Spleen (tissue), 7 donors: ENCODE data around the gene KHDRBS1.

Experiments
- POLR2AphosphoS5 ChIP-seq, 3 donors: sonication (generic); formaldehyde crosslinking; IDR thresholded peaks; one replicate each; pipeline ENCODE4 v1.5.1; 2017; ENCODE audit warnings: antibody characterized with exemption in 3 of 3
- TF ChIP-seq, protein P1 (sequence below), 11 experiments: fragments of 200-600 bp in 7 of 11; fragments of 450-650 bp in 4 of 11; sonication (generic) in 4 of 11; IDR thresholded peaks in 8 of 11; conservative IDR thresholded peaks in 3 of 11; 1 replicate in 7 of 11; 2 replicates in 4 of 11; pipeline versions ENCODE4 v1.4.0 to v1.8.0; 2016 to 2021; ENCODE audit warnings: antibody characterized with exemption in 11 of 11, inconsistent platforms in 4 of 11, mild to moderate bottlenecking in 1 of 11
- donor health status: DM: no; HTN: no; CAD: no; lungs with moderate emphysema.
- donor health status: DM: no; HTN: no; CAD: no.
- donor health status: DM: no; HTN: no; CAD: no.

- TF ChIP-seq, protein P1, sequence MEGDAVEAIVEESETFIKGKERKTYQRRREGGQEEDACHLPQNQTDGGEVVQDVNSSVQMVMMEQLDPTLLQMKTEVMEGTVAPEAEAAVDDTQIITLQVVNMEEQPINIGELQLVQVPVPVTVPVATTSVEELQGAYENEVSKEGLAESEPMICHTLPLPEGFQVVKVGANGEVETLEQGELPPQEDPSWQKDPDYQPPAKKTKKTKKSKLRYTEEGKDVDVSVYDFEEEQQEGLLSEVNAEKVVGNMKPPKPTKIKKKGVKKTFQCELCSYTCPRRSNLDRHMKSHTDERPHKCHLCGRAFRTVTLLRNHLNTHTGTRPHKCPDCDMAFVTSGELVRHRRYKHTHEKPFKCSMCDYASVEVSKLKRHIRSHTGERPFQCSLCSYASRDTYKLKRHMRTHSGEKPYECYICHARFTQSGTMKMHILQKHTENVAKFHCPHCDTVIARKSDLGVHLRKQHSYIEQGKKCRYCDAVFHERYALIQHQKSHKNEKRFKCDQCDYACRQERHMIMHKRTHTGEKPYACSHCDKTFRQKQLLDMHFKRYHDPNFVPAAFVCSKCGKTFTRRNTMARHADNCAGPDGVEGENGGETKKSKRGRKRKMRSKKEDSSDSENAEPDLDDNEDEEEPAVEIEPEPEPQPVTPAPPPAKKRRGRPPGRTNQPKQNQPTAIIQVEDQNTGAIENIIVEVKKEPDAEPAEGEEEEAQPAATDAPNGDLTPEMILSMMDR (IDR thresholded peaks at IDR 0.05 in 8 of 11, conservative IDR thresholded peaks at IDR 0.05 in 3 of 11) = no peak
- no peak for TF ChIP-seq POLR2AphosphoS5 (IDR thresholded peaks at IDR 0.05)
Measured at GRCh38 chr1:32040711-32041110, 27.0 kb downstream of the KHDRBS1 start.
